HG02759 (cell line): ENCODE measurements around the gene ZNF282.
A peak's percentile ranks its signal among the peaks of the same experiment; 100 is the strongest.

Experiments
- ATAC-seq: cut with Tn5 transposase; IDR thresholded peaks from one replicate; pipeline ENCODE4 v1.9.1; 2021; ENCODE audit warnings: mild to moderate bottlenecking, moderate library complexity; ENCODE audit not compliant: unreplicated experiment

Gene ZNF282

DNA sequence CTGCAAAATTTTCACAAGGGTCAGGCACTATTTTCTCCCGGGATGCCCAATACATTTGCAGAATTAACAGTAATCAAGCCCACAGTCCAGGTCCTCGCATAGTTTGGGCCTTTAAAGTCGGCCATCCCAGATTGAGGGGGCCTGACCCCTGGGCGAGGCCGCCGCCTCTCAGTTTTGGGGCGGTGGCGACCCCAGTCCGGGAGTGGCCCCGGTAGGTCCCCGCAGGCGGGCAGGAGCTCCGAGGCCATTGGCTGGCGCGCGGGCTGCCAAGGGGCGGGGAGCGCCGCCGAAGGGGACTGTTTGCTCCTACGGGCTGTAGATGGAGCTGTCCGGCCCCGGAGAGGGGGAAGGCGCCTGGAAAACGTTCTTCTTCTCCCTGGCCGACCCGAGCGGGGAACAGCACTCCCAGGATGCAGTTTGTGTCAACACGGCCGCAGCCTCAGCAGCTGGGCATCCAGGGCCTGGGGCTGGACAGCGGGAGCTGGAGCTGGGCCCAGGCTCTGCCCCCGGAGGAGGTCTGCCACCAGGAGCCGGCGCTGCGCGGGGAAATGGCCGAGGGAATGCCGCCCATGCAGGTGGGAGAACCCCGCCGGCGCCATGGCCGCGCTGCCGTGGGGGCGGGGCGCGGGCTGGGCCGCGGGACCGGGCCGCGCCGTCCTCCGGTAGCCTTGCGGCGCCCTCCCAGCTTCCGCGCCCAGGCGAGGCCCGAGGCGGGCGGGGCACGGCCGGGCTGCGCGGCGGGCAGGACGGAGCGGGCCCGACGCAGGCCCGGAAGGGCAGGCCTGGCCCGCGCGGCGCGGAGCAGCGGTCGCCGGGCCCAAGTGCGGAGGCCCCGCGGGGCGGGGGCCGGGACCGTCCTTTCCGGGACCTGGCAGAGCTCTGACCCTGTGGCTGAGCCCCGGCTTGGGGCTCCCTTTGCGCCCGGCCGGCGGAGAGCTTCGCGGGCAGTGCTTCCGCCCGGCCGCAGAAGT is at the start of gene ZNF282:
TSS of gene ZNF282 (plus strand) at position 367 of the 971 bp plus-strand sequence. CDS start at position 411, 44 bp downstream.
- ATAC-seq, result peak; percentile 93

DNA sequence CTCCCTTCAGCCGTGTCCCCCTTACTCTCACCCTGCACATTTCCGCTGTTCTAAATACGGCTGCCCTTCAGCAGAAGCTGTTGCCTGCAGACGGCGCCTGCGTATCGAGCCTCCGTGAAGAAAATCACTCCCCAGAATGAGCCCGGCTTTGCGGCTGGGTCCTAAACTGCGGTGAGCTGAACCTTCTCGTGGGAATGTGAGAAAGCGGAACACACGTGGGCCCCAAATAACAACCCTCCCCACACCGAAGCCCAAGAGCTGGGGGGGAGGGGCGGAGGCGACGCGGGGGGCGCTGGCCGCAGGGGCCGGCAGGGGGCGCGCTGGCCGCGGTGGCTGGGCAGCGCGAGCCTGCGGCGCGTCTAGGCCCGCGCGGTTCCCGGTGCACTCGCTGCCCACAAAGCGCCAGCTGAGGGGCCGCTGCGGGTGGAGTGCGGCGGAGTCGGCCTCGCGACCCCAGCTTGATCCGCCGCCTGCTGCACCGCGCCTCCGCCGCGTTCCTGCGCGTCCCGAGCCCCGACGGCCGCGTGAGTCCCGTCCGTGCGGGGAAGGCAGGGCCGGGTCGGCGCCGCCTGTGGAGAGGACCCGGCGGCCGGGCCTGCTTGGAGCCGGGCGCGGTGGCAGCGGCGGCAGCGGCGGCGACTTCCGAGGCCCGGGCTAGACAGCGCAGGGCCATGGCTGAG is 48.1 kb upstream of the ZNF282 start, which contains the start of gene ZNF398:
TSS of gene ZNF398 (plus strand) at position 382 of the 680 bp plus-strand sequence. CDS start at position 672, 290 bp downstream.
- ATAC-seq, result peak; percentile 79

DNA sequence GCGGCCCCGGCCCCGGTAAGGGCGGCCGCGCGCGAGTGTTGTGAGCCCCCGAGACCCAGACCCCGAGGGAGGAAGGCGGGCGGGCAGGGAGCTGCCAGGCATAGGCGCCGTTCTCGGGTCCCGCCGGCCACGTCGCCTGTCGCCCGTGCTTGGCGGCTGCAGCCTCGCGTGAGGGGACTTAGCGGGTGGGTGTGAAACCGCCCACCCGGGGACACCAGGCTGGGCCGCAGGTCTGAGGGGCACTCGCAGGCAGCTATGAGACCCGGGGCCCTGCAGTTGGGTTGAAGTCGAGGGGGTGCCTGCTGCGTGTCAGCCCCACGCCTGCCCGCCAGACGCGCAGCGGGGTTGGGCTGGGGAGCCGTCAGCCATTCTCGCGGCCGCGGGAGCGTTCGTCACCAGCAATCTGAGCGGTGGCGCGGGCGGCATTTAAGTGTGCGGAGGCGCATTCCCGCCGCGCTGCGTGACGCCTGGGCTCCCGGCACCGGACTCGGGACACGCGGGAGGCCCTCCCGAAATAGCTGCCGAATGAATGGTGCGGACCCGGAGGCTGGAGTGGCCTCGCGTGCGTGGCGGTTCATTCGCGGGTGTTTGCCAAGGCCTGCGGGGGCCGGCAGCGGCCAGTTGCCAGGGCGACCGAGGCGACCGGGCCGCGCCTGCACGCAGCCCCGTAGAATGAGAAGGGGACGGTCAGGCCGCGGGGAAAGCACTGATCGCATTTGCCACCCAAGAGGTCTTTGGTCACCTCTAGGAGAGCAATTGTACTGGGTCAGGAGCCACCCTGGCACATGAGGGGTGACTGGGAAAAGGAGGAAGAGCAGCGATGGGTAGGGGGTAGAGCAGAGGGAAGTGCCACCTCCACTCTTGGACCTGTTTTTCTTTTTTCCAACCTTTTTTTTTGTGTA is 47.3 kb upstream of the ZNF282 start:
- ATAC-seq, result peak; percentile 37

DNA sequence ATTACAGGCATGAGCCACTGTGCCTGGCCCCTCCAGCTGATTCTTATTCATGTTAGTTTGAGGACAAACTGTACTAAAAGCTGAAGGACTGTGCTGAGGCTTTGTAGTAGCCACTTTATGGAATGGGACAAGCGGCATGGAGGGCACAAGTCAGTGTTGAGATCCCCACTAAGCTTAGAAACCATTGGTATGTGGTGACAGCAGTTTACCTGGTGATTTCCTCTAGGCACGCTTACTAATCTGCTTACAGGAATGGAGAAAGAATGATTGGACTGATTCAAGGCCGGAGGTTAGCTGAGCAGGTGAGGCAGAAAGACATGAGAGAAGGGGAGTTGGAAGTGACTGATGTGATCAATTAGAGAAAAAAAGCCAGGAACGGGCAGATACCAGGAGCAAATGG is 44.4 kb upstream of the ZNF282 start:
- no peak for ATAC-seq

DNA sequence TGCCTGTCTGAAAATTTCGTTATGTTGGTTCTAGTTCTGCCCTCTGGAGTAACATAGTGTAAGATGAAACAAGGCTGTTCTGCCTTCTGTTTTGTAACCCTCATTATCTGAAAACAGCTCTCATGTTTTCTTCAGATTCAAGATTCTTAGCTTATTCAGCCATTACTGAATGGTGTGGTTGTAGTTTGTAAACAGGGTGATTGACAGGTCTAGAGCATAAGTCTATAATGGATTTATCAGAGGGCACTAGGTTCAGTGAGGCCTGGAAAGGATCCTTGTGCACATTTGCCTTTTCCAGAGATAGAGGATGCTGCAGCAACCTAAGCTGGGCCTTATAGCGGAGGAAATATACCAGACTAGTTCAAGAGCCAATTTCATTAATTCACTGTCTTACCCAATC is 42.0 kb upstream of the ZNF282 start:
- no peak for ATAC-seq

DNA sequence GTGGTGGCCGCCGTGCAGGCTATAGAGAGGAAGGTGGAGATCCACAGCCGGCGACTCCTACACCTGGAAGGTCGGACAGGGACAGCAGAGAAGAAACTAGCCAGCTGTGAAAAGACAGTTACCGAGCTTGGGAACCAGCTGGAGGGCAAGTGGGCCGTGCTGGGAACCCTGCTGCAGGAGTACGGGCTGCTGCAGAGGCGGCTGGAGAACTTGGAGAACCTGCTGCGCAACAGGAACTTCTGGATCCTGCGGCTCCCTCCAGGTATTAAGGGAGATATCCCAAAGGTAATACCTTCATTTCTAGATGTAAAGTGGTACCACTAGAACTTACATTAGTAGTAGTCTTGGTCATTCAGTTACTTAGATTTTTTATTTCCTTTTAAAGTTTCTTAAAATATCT is 41.3 kb upstream of the ZNF282 start:
- no peak for ATAC-seq

DNA sequence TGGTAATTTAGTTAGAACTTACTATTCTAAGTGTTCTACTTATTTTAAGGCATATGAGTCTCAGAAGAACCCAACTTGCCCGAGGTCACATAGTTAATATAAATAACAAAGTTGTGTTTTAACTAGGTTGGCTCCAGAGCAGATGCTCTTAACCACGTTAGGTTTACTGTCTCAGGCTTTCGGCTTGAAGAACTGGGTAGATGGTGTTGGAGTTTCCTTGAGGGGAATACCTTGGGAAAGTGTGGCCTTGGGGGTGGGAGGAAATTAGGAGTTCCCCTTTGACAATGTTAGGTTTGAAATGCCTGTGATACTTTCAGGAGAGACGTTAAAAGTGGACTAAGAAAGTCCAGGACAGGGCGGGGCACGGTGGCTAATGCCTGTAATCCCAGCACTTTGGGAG is 38.4 kb upstream of the ZNF282 start:
- ATAC-seq, result no peak

DNA sequence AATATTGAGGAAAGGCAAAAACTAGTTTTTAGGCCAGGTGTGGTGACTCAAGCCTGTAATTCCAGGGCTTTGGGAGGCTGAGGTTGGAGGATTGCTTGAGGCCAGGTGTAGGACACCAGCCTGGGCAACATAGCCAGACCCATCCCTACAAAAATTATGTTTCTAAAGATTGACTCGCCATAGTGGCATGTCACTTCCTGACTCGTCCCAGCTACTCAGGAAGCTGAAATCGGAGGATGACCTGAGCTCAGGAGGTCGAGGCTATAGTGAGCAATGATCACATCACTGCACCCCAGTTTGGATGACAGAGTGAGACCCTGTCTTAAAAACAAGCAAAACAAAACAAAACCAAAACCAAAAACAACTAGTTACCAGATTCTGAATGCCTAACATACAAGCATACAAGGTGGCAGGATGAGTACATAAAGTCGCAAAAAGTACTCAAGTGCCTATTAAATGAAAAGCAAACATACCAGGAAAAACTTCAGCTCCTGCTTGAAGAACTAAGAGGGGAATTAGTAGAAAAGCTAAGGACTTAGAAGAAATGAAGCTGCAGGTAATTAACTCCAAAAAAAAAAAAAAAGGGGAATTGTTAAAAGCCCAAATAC is 34.0 kb upstream of the ZNF282 start:
- ATAC-seq, result no peak

DNA sequence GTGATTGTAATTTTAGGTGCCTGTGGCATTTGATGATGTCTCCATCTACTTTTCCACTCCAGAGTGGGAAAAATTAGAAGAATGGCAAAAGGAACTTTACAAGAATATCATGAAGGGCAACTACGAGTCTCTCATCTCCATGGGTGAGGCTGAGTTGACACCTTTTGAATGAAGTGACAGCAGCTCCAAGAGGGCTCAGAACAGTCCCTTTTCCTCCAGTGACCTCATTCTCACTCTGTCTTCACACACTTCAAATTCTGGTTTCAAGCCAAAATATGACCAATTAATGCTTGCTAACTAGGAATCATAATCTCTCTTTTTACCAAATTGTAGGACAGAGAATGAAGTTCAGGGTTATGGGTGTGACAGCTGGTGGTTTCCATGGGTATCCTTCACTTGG is 29.2 kb upstream of the ZNF282 start:
- ATAC-seq, result no peak

DNA sequence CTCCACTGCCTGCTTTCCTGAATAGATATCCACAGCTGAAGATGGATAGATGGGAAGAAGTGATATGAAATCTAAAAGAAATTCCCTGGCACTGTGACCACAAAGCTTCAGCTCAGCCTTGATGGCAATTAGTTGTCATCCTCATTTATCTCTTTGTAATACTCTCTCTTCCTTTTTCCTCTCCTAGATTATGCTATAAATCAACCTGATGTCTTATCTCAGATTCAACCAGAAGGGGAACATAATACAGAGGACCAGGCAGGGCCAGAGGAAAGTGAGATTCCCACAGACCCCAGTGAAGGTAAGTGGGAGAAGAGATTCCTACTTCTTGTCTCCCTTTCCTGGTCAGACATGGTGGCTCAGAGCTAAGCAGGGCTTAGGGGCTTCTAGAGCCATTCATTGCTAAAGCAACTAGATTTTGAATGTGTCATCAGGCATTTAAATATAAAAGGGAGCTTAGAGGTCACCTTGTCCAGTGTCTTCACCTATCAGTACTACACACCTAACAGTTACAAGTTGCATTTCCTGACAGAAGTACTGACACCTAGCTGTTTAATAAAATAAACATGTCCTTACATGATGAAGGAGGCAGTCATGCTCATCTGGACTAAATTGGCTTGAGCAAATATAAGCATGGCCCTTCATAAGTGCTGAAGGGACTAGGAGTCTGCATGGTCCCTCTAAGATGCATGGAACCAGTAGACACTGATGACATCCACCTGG is 28.6 kb upstream of the ZNF282 start:
- ATAC-seq, result no peak

DNA sequence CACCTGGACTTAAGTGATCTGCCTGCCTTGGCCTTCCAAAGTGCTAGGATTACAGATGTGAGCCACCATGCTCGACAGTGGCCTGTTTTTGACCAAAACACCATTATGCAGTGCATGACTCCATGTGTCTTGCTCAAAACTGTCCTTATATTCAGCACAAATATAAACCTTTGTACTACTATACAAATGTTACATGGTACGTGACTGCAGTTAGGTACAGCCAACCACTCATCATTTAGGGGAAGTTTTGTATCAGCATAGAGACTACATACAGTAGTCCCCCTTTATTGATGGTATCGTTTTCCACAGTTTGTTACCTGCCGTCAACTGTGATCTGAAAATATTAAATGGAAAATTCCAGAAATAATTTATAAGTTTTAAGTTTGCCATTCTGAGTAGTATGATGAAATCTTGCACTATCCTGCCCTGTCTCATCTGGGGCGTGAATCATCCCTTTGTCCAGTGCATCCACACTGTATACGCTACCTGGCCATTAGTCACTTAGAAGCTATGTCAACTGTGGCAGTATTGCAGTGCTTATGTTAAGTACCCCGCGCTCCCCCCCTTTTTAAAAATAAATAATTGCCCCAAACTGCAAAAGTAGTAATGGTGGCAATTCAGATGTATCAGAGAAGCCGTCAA is 23.3 kb upstream of the ZNF282 start:
- ATAC-seq, result no peak

DNA sequence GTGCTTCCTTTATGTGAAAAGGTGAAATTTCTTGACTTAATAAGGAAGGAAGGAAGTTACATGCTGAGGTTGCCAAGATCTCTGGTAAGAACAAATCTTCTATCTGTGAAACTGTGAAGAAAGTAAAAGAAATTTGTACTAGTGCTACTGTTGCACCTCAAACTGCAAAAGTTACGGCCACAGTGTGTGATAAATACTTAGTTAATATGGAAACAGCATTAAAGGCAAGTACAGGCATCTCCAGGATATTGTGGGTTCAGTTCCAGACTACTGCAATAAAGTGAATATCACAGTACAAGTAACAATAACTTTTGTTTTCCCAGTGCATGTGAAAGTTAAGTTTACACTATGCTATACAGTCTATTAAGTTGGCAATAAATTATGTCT is 22.8 kb upstream of the ZNF282 start:
- ATAC-seq, result no peak

DNA sequence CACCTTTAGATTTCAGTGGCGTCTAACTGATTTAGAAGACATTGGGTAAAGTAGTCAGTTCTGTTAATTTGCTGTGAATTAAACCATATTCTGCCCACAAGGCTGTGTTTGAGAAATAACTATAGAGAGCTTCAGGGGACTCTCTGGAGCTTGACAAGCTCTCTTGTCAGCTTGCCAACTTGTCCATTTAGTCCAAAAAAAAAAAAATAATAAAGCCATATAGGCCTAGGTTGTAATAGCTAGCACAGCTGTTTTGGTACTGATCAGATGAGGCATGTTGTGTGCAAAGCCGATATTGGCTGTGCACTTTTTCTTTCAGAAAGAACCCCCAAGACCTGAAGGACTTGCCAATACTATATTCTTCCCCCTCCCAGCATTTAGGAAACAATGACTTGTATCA is 20.2 kb upstream of the ZNF282 start:
- ATAC-seq, result no peak

DNA sequence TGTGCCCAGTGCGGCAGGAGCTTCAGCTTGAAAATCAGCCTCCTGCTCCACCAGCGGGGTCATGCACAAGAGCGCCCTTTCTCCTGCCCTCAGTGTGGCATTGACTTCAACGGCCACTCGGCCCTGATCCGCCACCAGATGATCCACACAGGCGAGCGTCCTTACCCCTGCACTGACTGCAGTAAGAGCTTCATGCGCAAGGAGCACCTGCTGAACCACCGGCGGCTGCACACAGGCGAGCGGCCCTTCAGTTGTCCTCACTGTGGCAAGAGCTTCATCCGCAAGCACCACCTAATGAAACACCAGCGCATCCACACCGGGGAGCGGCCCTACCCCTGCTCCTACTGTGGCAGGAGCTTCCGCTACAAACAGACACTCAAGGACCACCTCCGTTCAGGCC is 16.1 kb upstream of the ZNF282 start:
- ATAC-seq, result no peak

DNA sequence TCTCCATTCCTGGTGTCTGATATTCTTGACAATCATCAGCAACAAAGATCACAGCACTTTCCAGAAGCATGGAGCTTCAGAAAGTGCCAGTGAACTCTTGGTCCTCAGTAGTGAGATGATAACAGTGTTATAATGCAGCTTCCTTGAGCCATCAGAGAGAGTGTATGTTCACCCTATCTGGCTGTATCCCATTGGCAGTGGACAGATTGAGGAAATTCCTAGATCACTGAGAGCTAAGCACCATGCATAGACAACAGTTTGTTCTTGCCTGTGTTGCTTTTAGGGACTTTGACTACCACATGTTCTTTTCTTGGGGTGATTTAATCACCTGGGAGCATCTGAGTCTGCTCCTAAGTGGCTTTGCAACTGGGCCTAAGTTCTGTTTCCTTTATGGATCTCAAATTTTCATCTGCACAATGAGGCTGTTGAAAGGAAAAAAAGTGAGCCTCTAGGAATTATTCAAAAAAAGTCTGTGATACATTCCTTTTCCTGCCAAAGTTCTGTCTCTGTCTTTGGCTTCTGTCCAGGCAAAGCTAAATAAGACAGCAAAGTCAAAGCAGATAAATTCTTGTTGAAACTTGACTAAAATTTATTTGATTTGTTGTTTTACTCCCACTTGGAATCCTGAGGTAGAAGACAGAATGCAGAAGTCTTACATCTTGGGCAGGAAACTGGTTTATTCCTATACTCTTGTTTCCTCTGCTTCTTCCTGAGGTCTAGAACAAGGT is 14.5 kb upstream of the ZNF282 start:
- ATAC-seq, result no peak

DNA sequence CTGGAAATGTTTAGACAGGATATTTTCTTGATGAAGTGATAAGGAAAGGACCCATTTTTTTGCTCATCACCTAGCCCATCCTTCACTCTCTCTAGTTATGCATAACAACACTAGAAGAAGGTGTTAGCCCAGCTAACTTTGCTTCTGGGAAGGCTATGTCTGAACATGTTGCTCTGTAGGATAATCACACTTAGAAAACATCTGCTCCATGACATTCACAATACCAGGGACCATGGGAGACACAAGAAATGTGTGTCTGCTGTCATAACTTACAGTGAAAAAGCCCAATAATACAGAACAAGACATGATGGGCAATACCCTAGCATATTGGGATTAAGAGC is 13.9 kb upstream of the ZNF282 start:
- ATAC-seq, result no peak

DNA sequence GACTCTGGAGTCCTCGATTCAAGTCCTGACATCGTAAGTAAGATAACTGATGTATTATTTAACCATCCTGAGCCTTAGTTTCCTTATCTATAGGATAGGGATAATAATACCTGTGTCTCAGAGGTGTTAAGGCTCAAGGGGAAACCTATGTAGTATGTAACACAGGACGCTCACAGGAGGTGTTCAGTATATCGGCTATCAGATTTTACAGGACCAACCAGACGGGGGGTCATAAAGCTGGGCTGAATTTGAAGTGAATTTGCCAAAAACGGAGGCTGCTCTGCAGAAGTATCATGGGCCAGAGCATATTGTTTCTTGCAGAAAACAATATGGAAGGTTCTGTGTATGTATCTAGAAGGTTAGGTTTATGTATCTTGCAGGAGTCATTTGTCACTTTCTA is 11.1 kb upstream of the ZNF282 start:
- ATAC-seq, result no peak

DNA sequence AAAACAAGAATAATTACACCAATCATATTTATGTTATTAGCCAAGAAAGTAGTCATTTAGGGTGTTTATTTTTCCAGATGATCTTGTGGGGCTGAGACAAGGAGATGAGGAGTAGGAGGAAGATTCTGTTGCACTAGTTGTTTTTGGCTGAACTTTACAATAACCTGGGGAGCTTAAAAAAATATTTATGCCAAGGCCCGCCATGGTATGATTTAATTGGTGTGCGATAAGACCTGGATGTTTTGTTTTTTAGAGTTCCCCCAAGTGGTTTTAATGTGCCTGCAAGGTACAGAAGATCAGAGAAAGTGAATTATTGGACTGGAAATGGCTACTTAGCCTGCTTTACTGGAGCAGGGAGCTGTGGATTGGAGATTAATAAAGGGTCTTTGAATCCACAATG is 7.1 kb upstream of the ZNF282 start:
- no peak for ATAC-seq
